Activated CD4-positive, alpha-beta T cell treated with anti-CD3 and anti-CD28 coated beads, Interleukin-2, amount 50 U/mL, for 24 hours (primary cell): ENCODE data around the gene NEDD9.

Experiments
- DNase-seq, 2 donors: peaks; one replicate each; pipeline ENCODE4 v3.0.0-alpha.2; 2020; ENCODE audit warnings: low read depth in 1 of 2, low spot score in 1 of 2

NEDD9 gene

GRCh38 chr6:11262242-11262641 is 29.8 kb upstream of the NEDD9 start:
- no peak for DNase-seq

GRCh38 chr6:11260249-11261038 is 28.0 kb upstream of the NEDD9 start:
- DNase-seq: no peak

- DNase-seq: no peak
Observed at GRCh38 chr6:11258260-11259237, 26.1 kb upstream of the NEDD9 start.

- DNase-seq: no peak
Observed at GRCh38 chr6:11255610-11256009, 23.1 kb upstream of the NEDD9 start.

- no peak for DNase-seq
Observed at GRCh38 chr6:11253594-11253993, 21.1 kb upstream of the NEDD9 start.

GRCh38 chr6:11251553-11252360 is 19.3 kb upstream of the NEDD9 start:
- DNase-seq: no peak

- DNase-seq: no peak
Observed at GRCh38 chr6:11250108-11250507, 17.6 kb upstream of the NEDD9 start.

GRCh38 chr6:11248974-11249761 is 16.7 kb upstream of the NEDD9 start:
- no peak for DNase-seq

- DNase-seq: no peak
Observed at GRCh38 chr6:11246722-11247121, 14.3 kb upstream of the NEDD9 start.

- no peak for DNase-seq
Observed at GRCh38 chr6:11245381-11246256, 13.2 kb upstream of the NEDD9 start.

GRCh38 chr6:11244387-11245126 is 12.1 kb upstream of the NEDD9 start:
- DNase-seq: no peak

- DNase-seq: no peak
Observed at GRCh38 chr6:11243861-11244260, 11.4 kb upstream of the NEDD9 start.

GRCh38 chr6:11242711-11243110 is 10.2 kb upstream of the NEDD9 start:
- no peak for DNase-seq

GRCh38 chr6:11241793-11242201 is 9.3 kb upstream of the NEDD9 start:
- no peak for DNase-seq

- DNase-seq: no peak
Observed at GRCh38 chr6:11241154-11241792, 8.8 kb upstream of the NEDD9 start.

- no peak for DNase-seq
Observed at GRCh38 chr6:11237956-11238355, 5.5 kb upstream of the NEDD9 start.

- no peak for DNase-seq
Observed at GRCh38 chr6:11237428-11237827, 5.0 kb upstream of the NEDD9 start.

- no peak for DNase-seq
Observed at GRCh38 chr6:11236915-11237314, 4.4 kb upstream of the NEDD9 start.
